HEK293 (cell line): ENCODE measurements around the gene PA2G4.

ENCODE experiments used
- BCL11A ChIP-seq: fragments of 450-650 bp; formaldehyde crosslinking; IDR thresholded peaks from 2 replicates; pipeline ENCODE4 v1.5.1; 2016; ENCODE audit warnings: low read depth, missing biosample characterization, missing genetic modification characterization
- BCL6B ChIP-seq: fragments of 450-650 bp; formaldehyde crosslinking; IDR thresholded peaks from 2 replicates; pipeline ENCODE4 v1.5.1; 2017; ENCODE audit warnings: missing biosample characterization, missing genetic modification characterization
- FEZF1 ChIP-seq: fragments of 450-650 bp; formaldehyde crosslinking; IDR thresholded peaks from 2 replicates; pipeline ENCODE4 v1.5.1; 2016; ENCODE audit warnings: missing biosample characterization, missing genetic modification characterization
- HIC1 ChIP-seq: fragments of 450-650 bp; formaldehyde crosslinking; IDR thresholded peaks from 2 replicates; pipeline ENCODE4 v1.5.1; 2016; ENCODE audit warnings: missing biosample characterization, missing genetic modification characterization
- IKZF3 ChIP-seq: fragments of 450-650 bp; IDR thresholded peaks from 2 replicates; pipeline ENCODE4 v1.5.0; 2018; ENCODE audit warnings: missing biosample characterization, mild to moderate bottlenecking, missing genetic modification characterization, moderate library complexity
- INSM2 ChIP-seq: fragments of 450-650 bp; formaldehyde crosslinking; IDR thresholded peaks from 2 replicates; pipeline ENCODE4 v1.5.1; 2016; ENCODE audit warnings: missing biosample characterization, missing genetic modification characterization
- KLF10 ChIP-seq: fragments of 450-650 bp; IDR thresholded peaks from 2 replicates; pipeline ENCODE4 v1.5.1; 2018; ENCODE audit warnings: missing biosample characterization, mild to moderate bottlenecking, missing genetic modification characterization
- KLF8 ChIP-seq: fragments of 450-650 bp; formaldehyde crosslinking; IDR thresholded peaks from 2 replicates; pipeline ENCODE4 v1.5.1; 2016; ENCODE audit warnings: missing biosample characterization, missing genetic modification characterization
- PATZ1 ChIP-seq: fragments of 450-650 bp; formaldehyde crosslinking; IDR thresholded peaks from 2 replicates; pipeline ENCODE4 v1.5.1; 2016; ENCODE audit warnings: missing biosample characterization, missing genetic modification characterization
- PRDM1 ChIP-seq: fragments of 450-650 bp; formaldehyde crosslinking; IDR thresholded peaks from 2 replicates; pipeline ENCODE4; 2016; ENCODE audit warnings: missing biosample characterization, missing genetic modification characterization
- REST ChIP-seq: fragments of 450-650 bp; formaldehyde crosslinking; IDR thresholded peaks from 2 replicates; pipeline ENCODE4 v1.5.1; 2016; ENCODE audit warnings: missing biosample characterization, missing genetic modification characterization
- SP7 ChIP-seq: fragments of 450-650 bp; formaldehyde crosslinking; IDR thresholded peaks from 2 replicates; pipeline ENCODE4 v1.5.1; 2016; ENCODE audit warnings: missing biosample characterization, missing genetic modification characterization
- ZBTB11 ChIP-seq: fragments of 450-650 bp; formaldehyde crosslinking; conservative IDR thresholded peaks from 2 replicates; pipeline ENCODE4 v1.5.1; 2016; ENCODE audit warnings: low read depth, missing biosample characterization, missing genetic modification characterization
- ZBTB20 ChIP-seq: fragments of 450-650 bp; formaldehyde crosslinking; IDR thresholded peaks from 2 replicates; pipeline ENCODE4 v1.5.1; 2016; ENCODE audit warnings: missing biosample characterization, missing genetic modification characterization
- ZBTB48 ChIP-seq: fragments of 450-650 bp; formaldehyde crosslinking; IDR thresholded peaks from 2 replicates; pipeline ENCODE4 v1.5.1; 2016; ENCODE audit warnings: missing biosample characterization, missing genetic modification characterization
- ZBTB8A ChIP-seq: fragments of 450-650 bp; formaldehyde crosslinking; IDR thresholded peaks from 2 replicates; pipeline ENCODE4 v1.5.1; 2016; ENCODE audit warnings: missing biosample characterization, missing genetic modification characterization
- ZFP37 ChIP-seq: fragments of 450-650 bp; formaldehyde crosslinking; IDR thresholded peaks from 2 replicates; pipeline ENCODE4 v1.5.1; 2016; ENCODE audit warnings: missing biosample characterization, missing genetic modification characterization
- ZIC2 ChIP-seq: fragments of 450-650 bp; formaldehyde crosslinking; IDR thresholded peaks from 2 replicates; pipeline ENCODE4 v1.5.1; 2016; ENCODE audit warnings: missing biosample characterization, missing genetic modification characterization
- ZNF140 ChIP-seq: fragments of 450-650 bp; formaldehyde crosslinking; IDR thresholded peaks from 2 replicates; pipeline ENCODE4 v1.5.1; 2016; ENCODE audit warnings: missing biosample characterization, missing genetic modification characterization
- ZNF157 ChIP-seq: fragments of 450-650 bp; formaldehyde crosslinking; IDR thresholded peaks from 2 replicates; pipeline ENCODE4 v1.5.1; 2016; ENCODE audit warnings: missing biosample characterization, missing genetic modification characterization
- ZNF24 ChIP-seq: fragments of 450-650 bp; formaldehyde crosslinking; IDR thresholded peaks from 2 replicates; pipeline ENCODE4 v1.5.1; 2016; ENCODE audit warnings: missing biosample characterization, missing genetic modification characterization
- ZNF324 ChIP-seq: fragments of 450-650 bp; formaldehyde crosslinking; IDR thresholded peaks from 2 replicates; pipeline ENCODE4 v1.5.1; 2016; ENCODE audit warnings: missing biosample characterization, missing genetic modification characterization
- ZNF341 ChIP-seq: fragments of 450-650 bp; formaldehyde crosslinking; IDR thresholded peaks from 2 replicates; pipeline ENCODE4; 2016; ENCODE audit warnings: low read depth, missing biosample characterization, missing genetic modification characterization
- ZNF394 ChIP-seq: fragments of 450-650 bp; formaldehyde crosslinking; IDR thresholded peaks from 2 replicates; pipeline ENCODE4 v1.5.1; 2016; ENCODE audit warnings: missing biosample characterization, missing genetic modification characterization, mild to moderate bottlenecking, moderate library complexity, borderline replicate concordance
- ZNF621 ChIP-seq: fragments of 450-650 bp; formaldehyde crosslinking; IDR thresholded peaks from 2 replicates; pipeline ENCODE4 v1.5.1; 2017; ENCODE audit warnings: missing biosample characterization, missing genetic modification characterization

The PA2G4 gene

GRCh38 chr12:56127888-56128669 is 23.7 kb downstream of the PA2G4 start, which contains the start of gene ESYT1 (continued):
- TF ChIP-seq ZBTB11 (tag by site-specific recombination) (peak; percentile 84), PRDM1 (0 out of 2 replicates have a peak, but pooled peaks have one; percentile 68), ZNF140 (no peak), REST (tag by site-specific recombination) (0 out of 2 replicates have a peak, but pooled peaks have one; percentile 41), ZFP37 (peak; percentile 63), PATZ1 (peak; percentile 87), IKZF3 (peak; percentile 67), INSM2 (tag by site-specific recombination) (0 out of 2 replicates have a peak, but pooled peaks have one; percentile 15), FEZF1 (no peak), SP7 (peak; percentile 78), BCL6B (tag by site-specific recombination) (no peak), ZNF157 (tag by site-specific recombination) (no peak), ZBTB48 (tag by site-specific recombination) (peak; percentile 85), ZNF324 (tag by site-specific recombination) (peak; percentile 46; the same call in 1 of the 2 replicates), ZNF621 (tag by site-specific recombination) (no peak), ZNF394 (peak; percentile 54; the same call in 1 of the 2 replicates), ZNF341 (tag by site-specific recombination) (peak; percentile 52; the same call in 1 of the 2 replicates), ZBTB20 (tag by site-specific recombination) (peak; percentile 56), ZBTB8A (peak; percentile 33; the same call in 1 of the 2 replicates), ZIC2 (tag by site-specific recombination) (peak; percentile 62), HIC1 (tag by site-specific recombination) (peak; percentile 69; the same call in 1 of the 2 replicates), ZNF24 (tag by site-specific recombination) (no peak), KLF8 (tag by site-specific recombination) (peak; percentile 69), KLF10 (tag by site-specific recombination) (peak; percentile 89), BCL11A (tag by site-specific recombination) (0 out of 2 replicates have a peak, but pooled peaks have one; percentile 22)
